Cortex of kidney (tissue), 1 donor: ENCODE measurements around the gene PNLIPRP3.

Experiments used
- DNase-seq: peaks from one replicate; lab custom pipeline; 2025; lab: John Stamatoyannopoulos, UW

Gene PNLIPRP3

GRCh38 chr10:116450861-116451260 is 23.2 kb downstream of the PNLIPRP3 start:
- no peak for DNase-seq

GRCh38 chr10:116451711-116452337 is 24.2 kb downstream of the PNLIPRP3 start:
- DNase-seq: no peak

- no peak for DNase-seq
Measured at GRCh38 chr10:116452338-116452720, 24.7 kb downstream of the PNLIPRP3 start.

- no peak for DNase-seq
Measured at GRCh38 chr10:116457488-116457887, 29.8 kb downstream of the PNLIPRP3 start.

- no peak for DNase-seq
Measured at GRCh38 chr10:116460219-116460618, 32.6 kb downstream of the PNLIPRP3 start.

- DNase-seq: no peak
Measured at GRCh38 chr10:116461680-116462079, 34.0 kb downstream of the PNLIPRP3 start.

GRCh38 chr10:116464257-116464656 is 36.6 kb downstream of the PNLIPRP3 start:
- DNase-seq: no peak

- DNase-seq: no peak
Measured at GRCh38 chr10:116465546-116465945, 37.9 kb downstream of the PNLIPRP3 start.

GRCh38 chr10:116466715-116467422 is 39.2 kb downstream of the PNLIPRP3 start:
- no peak for DNase-seq

- DNase-seq: no peak
Measured at GRCh38 chr10:116469437-116469836, 41.8 kb downstream of the PNLIPRP3 start.

- no peak for DNase-seq
Measured at GRCh38 chr10:116470071-116470470, 42.4 kb downstream of the PNLIPRP3 start.

GRCh38 chr10:116470768-116471415 is 43.2 kb downstream of the PNLIPRP3 start:
- no peak for DNase-seq

- no peak for DNase-seq
Measured at GRCh38 chr10:116472891-116473290, 45.2 kb downstream of the PNLIPRP3 start.

- no peak for DNase-seq
Measured at GRCh38 chr10:116475866-116476265, 48.2 kb downstream of the PNLIPRP3 start.

GRCh38 chr10:116476461-116476860 is 48.8 kb downstream of the PNLIPRP3 start:
- no peak for DNase-seq

- DNase-seq: no peak
Measured at GRCh38 chr10:116477986-116478664, 50.5 kb downstream of the PNLIPRP3 start.

GRCh38 chr10:116486770-116487448 is 59.3 kb downstream of the PNLIPRP3 start:
- DNase-seq: no peak

GRCh38 chr10:116487522-116488430 is 60.1 kb downstream of the PNLIPRP3 start:
- no peak for DNase-seq

- DNase-seq: no peak
Measured at GRCh38 chr10:116489460-116489859, 61.8 kb downstream of the PNLIPRP3 start.

GRCh38 chr10:116490028-116490662 is 62.5 kb downstream of the PNLIPRP3 start:
- no peak for DNase-seq

- no peak for DNase-seq
Measured at GRCh38 chr10:116504786-116505185, 77.1 kb downstream of the PNLIPRP3 start.
